HG03039 (cell line): ENCODE results near the gene DST.

ENCODE experiments used
- ATAC-seq: cut with Tn5 transposase; IDR thresholded peaks from one replicate; pipeline ENCODE4 v1.9.1; 2021; ENCODE audit warnings: mild to moderate bottlenecking, moderate library complexity; ENCODE audit not compliant: unreplicated experiment

The DST gene

DNA sequence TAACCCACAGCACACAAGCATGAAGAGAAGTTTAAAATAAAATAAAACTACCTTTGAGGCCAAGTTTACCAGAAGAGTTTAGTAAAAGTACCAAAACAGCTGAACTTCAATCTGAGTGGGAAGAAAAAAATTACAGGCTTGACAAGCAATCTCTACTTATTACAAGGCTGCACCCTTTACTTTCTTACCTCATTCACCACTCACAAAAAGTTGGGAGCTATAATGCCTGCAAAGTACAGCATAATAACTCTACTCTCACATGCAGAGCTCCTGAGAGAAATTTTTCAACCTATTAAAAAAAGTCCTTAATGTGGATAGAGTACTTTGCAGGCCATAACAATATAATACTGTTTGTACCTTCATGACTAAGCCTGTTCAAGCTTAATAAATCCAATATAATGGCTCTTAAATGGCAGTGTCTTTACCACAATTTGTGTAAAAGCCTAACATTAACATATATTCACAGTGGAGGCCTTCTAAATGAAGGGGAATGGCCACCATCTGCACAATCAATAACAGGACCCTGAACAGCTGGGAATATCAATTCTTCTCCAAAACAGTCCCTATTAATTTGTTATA, 103.1 kb downstream of the DST start:
- ATAC-seq: no peak

DNA sequence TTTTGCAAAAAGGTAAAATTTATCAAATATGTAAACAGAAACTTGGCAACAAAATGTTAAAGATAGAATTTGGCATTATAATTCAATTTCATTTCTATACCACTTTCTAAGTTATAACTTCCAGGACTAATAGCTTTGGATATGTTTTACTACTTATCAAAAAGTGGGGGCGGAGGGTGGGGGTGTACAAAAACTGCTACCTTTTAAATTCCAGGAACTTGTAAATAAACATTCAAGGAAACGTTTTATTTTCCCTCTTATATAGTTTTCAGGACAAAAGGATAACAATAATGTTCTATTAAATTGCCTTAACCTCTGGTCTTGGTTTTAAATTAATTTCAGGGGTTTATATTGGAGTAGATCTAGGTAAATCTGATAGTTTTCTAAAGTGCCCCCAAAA, 103.8 kb downstream of the DST start:
- no peak for ATAC-seq

DNA sequence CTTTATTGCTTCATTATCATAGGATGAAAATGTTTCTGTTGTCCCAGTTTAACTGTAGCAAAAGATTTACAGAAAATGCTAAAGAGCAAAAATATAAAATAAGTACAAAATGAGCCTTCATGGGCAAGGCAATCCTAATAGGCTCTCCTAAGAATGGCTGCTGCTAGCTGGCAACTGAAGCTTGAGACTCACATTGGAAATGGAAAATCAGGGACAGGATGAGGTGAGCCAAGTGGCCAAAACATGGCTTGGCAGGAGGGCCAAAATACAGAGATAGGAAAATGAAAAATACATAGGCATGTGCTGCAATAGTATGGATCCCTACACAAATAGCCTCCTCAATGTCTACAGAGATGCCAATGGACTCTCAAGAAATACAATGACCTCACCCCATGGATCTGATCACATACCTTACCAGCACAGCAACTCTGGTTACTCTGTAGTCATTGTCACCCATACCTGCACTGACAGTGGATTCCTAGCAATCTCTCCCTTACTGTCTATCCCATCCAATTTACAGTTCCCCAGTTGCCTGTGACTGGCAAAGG, 105.4 kb downstream of the DST start:
- no peak for ATAC-seq

DNA sequence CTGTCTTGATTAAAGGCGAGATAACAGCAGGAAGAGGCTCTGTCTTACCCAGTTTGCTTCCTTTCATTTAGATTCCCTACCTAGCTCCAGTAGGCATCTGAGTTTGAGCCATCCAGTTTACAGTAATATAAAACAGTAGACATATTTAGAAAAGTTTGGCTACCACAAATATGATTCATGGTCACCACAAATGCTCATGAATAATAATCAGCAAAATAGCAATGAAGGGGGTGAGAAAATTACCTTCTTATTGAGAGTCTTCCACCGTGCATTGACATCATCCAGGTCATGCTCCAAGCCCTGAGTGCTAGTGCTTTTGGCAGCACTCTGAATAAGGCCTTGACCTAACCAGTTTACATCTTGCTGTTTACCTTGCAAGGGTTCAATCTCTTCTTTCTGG, 106.2 kb downstream of the DST start:
- no peak for ATAC-seq

DNA sequence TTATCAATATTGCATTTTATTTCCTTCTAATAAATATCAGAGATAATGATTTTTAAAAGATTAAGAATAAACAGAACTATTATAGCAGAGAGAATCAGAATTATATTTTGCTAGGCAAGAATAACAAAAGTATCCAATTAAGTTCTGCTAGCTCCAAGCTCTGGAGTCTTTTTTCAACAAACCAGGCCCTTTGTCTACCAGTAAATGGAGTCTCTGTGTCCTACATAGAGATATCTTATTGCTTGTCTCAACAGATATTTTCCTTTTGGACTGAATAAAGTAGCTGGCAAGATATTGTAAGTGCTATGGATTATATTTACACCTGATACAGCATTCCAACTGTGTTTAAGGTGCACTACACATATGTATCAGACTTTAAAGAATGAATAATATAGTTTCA, 107.1 kb downstream of the DST start:
- ATAC-seq: no peak

DNA sequence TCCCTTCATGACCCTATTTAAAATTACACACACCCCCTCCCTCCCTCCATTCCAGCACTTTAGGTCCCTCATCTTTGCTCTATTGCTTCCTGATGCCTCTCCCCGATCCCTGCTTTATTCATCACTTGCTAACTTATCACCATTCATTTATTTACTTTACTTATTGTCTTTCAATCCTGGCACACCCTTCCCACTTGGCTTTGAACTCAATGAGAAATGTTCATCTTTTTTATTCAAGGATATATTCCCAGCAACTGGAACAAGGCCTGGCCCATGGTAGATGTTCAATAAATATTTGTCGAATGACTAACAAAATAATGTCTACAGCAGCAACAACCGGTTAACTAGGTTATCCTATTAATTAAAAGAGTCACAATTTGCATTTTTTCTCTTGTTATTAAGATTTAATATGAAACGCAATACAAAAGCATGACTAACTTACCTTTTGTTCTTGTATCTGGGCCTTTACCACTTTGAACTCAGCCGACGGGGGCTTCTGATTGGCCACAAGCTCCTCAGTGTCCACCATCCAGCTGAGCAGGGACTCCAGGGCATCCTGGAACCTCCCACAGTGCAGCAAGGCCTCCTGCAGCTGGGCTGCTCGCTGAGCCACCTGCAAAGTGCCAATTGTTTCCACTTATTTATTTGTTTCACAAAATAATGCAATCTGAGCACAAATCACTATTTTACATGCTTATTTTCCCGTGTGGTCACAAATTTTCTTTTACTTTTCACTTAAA, 107.8 kb downstream of the DST start:
- ATAC-seq: no peak

DNA sequence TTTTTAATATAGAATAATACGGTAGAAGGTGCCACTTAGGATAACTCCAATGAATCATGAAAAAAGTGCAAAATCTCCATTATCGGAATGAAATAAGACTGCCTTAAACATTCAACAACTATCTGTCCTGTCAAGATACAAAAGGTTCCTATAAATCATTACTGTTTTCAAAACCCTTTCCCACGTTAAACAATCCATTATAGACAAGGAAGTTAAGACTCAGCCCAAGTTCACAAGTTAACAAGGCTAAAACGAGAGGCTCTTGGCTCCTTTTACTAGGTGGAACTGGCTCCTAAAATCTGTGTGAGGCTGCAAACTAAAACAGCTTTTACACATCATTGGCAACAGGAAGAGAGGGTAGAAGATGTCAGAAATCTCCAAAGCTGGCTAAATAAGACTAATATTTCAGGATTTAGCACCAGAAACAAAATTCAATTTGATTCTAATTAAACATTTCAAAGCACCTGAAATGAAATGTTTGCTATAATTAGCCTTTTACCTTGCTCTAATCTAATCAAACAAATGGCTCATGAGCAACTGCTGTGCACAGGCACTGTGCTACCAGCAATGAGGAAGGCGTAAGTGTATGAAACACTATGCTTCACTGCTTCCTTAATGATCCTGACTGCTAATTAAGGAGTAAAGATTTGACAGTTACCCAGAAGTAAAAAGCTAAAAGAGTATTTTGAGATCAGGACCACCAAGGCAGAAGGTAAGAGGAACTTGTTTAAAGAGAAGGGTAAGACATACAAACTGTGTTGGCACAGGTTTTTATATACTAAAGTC, 109.7 kb downstream of the DST start:
- no peak for ATAC-seq

DNA sequence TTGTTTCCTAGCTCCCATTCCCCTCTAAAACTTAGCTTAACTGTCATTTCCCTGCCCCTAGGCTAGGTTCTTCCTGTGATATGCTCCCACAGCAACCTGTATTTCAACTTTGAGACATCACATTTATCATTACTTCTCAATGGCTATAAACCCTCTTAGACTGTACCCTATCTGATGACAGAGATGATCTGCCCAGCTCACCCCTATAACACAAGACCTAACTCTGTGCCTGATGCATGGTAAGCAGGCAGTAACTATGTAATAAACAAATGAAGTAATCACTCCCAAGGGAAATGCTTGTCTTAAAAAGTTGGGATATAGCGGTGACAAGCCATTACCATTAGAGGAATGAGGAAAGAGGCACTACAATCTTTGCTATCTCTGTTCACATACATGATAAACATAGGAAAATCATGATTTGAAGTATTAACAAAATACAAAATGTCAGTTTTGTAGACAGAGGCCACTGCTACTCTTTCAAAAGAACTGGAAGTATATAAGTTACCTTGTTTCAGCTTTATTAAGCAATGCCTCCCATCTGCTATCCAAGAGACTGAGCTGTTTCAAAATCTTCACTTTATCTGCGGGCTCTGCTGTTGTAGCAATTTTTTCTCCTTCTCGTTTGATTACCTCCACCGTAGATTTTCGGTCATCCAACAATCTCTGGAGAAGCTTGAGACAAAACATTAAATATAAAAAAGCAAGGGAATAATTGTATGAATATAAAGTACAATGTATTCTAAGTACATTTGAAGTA, 110.7 kb downstream of the DST start:
- no peak for ATAC-seq

DNA sequence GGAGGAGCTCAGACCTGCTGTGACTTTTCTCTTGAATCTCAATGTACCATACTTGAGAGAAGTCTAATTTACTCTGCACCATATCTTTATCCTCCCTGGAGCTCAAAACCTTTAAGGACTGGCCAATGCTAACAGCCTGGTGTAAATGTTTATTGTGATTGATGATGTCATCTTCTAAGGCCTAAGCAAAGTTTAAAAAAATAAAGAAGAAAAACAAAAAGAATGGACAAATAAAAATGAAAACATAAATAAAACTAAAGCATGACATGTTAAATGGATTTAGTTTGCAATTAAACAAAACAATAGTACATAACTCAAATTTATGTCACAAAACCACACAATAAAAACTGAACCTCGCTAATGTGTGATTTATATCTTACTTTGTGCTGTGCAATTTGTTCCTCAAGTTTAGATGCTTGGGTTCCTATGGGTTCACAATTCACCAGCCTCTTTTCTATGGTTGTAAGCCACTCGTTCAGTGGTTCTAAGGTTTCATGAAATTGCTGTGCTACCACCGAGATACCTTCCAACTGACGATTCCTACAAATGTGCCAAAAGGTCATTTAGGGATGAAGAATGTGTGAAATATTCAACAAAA, 113.0 kb downstream of the DST start:
- ATAC-seq: no peak

DNA sequence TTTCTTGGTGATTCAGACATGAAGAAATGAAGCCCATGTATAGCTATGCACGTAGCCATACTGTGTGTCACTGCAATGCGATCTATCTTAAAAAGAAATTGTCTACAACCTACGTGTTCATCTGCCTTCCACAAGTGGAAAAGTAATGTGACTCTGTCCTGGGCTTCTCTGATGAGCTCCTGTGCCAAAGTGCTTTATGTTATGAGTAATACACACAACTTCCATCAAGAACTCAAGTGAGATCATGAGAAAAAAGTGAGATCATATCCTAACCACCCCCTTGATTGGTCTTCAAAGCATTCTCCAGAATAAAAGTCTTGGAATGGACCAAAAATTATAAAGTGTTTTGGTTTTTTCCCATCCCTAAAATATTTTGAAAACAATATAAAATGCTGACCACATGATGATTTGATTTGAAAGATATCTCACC, 114.3 kb downstream of the DST start:
- ATAC-seq: no peak

DNA sequence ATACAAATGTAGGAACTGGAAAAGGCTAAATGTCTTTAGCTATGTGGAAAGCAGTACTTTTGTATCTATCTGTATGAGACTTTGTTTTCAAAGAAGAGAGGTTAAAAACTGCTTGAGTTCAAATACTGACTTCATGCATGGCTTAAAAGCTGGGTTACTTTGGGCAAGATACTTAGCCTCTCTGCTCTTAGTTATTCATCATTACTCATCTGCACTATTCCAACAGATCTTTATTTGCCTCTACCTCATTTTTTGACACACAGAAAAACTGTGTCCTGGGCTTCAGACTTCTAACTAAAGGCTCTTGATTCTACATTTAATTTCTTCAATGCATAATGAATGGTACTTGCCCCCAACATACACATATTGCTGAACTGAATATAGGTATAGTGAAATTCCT, 114.8 kb downstream of the DST start:
- ATAC-seq: no peak

DNA sequence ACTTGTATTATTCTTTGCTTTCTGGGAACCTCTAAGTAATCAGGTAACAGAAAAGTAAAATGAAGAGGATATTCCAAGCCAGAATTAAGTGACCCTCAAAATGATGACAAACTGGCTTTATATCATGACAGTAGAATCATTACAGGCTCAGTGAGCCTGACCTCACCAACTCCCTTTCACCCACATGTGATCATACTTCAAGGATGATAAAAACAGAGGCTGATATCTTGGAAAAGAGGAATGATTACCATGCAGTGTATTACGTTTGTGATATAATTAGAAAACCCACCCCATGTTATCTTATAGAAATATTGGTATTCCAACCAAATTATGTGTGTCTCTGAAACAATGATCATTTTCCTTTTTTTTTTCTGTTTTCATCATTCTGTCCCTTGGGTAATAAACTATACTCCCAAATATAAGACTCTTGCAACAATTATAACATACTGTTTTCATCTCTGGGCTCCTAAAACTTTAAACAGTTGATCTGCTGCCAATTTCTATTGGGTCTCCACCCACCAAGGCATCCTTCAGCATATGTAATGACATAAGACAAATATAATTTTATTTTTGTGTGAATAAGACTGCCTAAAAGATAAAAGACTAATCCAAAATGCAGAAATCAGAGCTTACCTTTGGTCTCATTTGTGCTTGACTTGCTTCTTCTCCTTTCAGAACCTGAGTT, 115.7 kb downstream of the DST start:
- no peak for ATAC-seq

DNA sequence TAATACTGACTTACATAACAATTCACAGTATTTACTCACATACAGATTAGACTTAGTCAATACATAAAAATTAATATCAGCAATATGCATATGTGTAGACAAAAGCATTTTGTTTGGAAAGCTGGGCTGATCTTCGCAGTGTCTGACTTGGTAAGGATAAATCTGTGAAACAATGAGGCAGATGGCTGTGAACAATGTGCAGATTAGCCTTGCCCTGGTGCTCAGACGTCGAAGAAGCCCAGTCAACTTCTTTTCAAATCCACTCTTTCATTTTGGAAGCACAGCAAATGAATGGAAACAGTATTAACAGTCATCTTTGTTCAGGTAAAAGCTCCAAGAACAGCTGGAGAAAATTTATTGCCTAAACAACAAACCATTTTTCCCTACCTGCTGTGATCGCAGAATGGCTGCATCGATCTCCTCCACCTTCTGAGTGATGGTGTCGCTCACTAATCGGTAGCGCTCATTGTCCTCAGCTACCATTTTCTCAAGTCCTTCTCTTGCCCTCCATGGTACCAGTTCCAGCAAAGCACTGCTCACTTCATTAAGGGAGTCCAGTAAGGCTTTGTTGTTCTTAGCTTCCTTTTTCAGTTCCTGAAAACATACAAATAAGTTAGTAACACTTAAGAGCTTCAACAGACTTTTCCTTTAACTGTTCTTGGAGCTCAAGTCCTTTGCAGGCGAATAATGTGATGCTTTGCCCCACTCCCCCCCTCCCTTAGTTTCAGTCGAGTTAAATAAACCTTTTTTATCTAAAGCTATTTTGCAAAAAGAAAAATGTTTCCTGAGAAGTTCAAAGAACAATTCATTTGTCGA, 116.5 kb downstream of the DST start:
- ATAC-seq: no peak

DNA sequence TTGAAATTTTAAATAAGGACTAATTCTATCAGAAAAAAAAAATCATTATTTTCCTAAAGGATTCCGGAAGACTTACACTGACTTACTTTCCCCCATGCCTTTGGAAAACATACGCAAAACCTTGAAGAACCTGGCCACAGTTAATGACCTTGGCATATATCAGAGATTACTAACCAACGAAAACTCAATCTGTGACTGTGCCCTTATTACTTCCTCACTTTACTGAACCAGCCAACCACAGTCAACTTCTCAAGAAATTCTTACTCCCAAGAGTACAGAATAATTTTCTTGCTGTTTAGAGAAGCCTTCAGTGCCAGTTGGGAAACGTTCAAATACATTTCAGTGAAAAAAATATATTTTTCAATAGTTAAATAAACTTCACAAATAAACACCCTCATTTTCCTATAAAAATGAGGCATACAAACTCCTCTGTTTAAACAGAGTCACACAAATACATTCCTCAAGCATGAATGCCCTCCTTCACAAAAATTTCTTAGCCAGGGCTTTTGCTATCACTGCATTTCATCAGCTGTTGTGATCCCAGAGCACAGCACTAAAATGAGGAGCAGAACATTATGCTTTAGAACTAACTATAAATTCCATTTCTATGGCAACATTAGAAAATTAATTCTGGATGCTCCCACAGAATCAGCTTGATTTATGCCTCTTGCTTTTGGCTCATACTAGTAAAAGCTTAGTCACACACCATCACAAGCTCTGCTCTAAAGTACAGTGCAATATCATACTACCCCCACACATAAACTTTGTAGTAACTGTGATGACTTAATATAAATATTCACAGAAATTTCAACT, 117.6 kb downstream of the DST start:
- no peak for ATAC-seq

DNA sequence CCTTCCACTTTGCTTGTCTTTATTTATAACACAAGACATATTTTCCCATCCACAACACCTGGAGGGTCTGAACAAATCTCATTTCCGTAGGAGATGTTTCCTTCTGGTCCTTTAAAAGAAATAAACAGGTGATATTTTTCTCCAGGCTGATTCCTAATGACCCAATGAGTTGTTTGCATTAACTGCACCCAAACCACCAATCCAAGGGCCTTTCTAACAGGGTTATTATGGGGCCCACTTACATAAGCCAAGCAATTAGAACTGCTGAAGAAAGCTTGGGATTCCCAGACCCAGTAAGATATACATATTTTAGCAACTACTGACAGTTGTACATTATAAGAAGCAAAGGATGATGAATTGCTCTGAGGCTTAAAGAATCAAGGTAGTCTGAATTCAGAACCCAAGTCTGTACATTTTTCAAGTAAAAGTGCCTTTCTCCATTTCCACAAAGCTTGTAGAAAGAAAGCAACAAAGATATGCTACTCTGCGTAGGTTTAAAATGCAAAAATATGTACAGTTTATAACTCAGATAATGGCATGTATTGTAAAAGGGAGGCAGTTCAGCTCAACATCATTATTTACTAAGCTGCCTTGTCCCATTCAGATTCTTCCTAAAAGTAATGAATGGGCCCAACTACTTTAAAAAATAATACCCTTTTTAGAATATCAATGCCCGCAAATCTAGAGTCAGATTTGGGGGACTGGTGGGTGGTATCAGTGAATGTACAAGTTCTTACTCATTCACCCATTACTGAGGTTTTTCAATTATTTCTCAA, 120.0 kb downstream of the DST start:
- ATAC-seq: no peak

DNA sequence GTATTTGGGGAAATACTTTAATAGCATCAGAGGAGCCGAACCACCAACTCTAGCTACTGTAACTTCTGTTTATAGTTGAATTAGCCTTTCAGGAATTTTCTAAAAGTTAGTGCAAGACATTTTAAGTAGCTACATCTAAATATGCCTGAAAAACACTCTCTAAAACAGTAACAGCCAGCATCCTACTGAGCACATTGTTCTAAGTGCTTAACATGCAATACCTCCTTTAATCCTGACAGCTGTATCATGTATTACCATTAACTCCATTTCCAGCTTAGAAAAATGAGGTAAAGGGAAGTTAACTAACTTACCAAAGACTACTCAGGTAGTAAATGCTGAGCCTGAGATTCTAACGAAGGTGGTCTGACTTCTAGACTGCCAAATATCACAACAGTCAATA, 120.7 kb downstream of the DST start:
- no peak for ATAC-seq

DNA sequence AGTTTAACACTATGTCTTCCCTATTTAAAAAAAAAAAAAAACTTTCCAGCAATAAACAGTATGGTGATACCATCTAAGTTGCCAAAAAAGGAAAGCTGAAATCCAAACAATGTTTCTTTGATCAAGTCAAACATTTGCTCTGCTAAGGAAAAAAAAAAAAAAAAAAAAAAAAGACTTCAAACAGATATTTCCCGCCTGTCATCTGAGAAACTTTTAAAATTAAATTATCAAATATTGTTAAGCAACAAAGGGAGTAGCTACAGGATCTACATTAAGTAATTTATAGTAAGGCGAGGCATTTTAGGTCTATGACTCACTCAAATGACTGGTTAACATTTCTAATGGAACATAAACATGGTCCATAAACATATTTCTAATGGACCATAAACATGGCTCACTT, 121.2 kb downstream of the DST start:
- ATAC-seq: no peak

DNA sequence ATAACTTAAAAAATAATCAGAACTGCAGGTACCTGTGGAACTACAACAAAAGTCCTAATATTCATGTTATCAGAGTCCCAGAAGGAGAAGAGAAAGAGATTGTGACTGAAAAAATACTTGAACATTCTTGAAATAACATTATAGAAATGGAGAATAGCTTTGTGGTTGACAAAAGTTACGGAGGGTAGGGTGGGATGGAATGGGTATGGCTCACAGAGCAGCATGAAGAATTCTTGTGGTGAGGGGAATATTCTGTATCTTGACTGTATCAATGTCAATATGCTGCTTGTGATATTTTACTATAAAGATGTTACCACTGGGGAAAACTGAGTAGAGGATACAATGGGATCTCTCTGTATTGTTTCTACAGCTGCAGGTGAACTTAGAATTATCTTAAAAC, 122.5 kb downstream of the DST start:
- ATAC-seq: no peak
